ENCODE data around the gene SLAMF1. TPM values are rescaled to one million over a fixed set of nuclear protein-coding genes. Genes with fewer than 3 reads are reported as not detected.
A peak's percentile ranks its signal among the peaks of the same experiment; 100 is the strongest.

The SLAMF1 gene
- total and polyA plus RNA-seq, 8 donors = 0.09 to 2.5 (median 0.18) TPM; not detected in 1

DNA sequence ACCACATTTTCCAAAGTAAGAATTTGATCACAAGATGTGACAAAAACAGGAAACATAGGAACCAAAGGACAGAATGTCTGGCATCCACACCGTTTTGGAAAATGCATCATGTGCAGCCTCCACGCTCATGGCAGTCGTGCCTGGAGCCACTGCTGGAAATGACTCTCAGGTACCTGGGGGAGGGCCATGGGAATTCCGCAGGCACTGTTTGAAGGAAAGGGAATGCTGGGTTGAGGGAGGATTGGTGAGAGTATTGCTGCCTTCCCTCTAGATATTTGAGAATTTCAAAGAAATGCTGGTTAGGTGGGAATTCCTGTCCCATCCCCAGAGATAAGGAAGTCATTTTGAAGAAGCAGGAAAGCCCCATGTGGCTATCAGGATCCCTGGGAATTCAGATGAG lies 10.8 kb downstream of the SLAMF1 start:
- TF ChIP-seq, protein P1, sequence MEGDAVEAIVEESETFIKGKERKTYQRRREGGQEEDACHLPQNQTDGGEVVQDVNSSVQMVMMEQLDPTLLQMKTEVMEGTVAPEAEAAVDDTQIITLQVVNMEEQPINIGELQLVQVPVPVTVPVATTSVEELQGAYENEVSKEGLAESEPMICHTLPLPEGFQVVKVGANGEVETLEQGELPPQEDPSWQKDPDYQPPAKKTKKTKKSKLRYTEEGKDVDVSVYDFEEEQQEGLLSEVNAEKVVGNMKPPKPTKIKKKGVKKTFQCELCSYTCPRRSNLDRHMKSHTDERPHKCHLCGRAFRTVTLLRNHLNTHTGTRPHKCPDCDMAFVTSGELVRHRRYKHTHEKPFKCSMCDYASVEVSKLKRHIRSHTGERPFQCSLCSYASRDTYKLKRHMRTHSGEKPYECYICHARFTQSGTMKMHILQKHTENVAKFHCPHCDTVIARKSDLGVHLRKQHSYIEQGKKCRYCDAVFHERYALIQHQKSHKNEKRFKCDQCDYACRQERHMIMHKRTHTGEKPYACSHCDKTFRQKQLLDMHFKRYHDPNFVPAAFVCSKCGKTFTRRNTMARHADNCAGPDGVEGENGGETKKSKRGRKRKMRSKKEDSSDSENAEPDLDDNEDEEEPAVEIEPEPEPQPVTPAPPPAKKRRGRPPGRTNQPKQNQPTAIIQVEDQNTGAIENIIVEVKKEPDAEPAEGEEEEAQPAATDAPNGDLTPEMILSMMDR (IDR thresholded peaks at IDR 0.05) = no peak
- ATAC-seq = no peak
- peaks cover 0 to 20% of the 10 kb centered on the region in 2 donors for H3K4me1 ChIP-seq
- H3K36me3 ChIP-seq = no peaks in the 10 kb centered on the region
- H3K27ac ChIP-seq = no peak overlapping the region
- H3K27me3 ChIP-seq = no peaks in the 10 kb centered on the region
- intact Hi-C loops (cut with DNase I) = no loop called here
- no peak for DNase-seq
- H3K9me3 ChIP-seq = no peaks in the 10 kb centered on the region
- no peak overlapping the region for H3K4me3 ChIP-seq

- Histone ChIP-seq H3K27me3 (no peaks in the 10 kb centered on the region), H3K4me1 (peaks cover 4 to 22% of the 10 kb centered on the region in 2 donors), H3K4me3 (no peak overlapping the region), H3K27ac (no peak overlapping the region), H3K9me3 (no peaks in the 10 kb centered on the region), H3K36me3 (no peaks in the 10 kb centered on the region)
- TF ChIP-seq, protein P1 (IDR thresholded peaks at IDR 0.05) = no peak
- intact Hi-C loops (cut with DNase I) = no loop called here
- DNase-seq (no peak), ATAC-seq (no peak)
These were observed 12.0 kb downstream of the SLAMF1 start for GRCh38 chr1:160634543-160635491.

GRCh38 chr1:160633330-160633903 lies 13.4 kb downstream of the SLAMF1 start:
- ATAC-seq (peak; percentile 26), DNase-seq (no peak)
- intact Hi-C loops (cut with DNase I) = no loop called here

DNA sequence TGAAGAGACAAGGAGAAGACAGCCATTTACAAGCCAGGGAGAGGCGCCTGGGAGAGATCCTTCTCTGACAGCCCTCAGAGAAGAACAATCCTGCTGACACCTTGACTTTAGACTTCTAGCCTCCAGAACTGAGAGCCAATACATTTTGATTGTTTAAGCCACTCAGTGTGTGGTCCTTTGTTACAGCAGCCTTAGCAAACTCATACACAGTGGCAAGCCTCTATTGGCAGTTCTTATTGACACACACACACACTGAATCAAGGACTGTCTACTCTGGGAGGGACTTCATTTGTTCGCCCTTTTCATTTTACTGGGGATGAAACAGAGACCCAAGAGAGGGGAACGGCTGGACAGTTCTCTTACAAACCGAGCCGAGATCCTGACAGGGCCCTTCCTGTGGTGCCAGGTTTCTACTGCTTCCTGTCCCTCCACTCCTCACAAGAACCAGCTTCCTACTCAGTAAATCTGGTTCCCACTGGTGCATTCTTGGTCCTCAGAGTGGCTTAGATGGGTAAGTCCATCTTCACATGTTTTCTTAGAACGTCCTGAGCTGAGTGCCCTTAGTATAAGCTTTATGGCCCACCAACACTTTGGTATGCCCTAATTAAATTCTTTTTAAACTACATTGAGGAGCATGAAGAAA lies 14.7 kb downstream of the SLAMF1 start:
- ATAC-seq (no peak), DNase-seq (no peak)
- Histone ChIP-seq H3K9me3 (no peaks in the 10 kb centered on the region), H3K36me3 (no peaks in the 10 kb centered on the region), H3K27me3 (no peaks in the 10 kb centered on the region), H3K4me3 (no peak overlapping the region), H3K27ac (peak overlapping the region in 1 of 2 donors; percentile 0), H3K4me1 (peaks cover 4 to 37% of the 10 kb centered on the region in 2 donors)
- TF ChIP-seq, protein P1 (IDR thresholded peaks at IDR 0.05) = no peak
- intact Hi-C loops (cut with DNase I) = no loop called here

More at GRCh38 chr1:160633330-160633903, 13.4 kb downstream of the SLAMF1 start:
- H3K4me1 ChIP-seq = peaks cover 4 to 31% of the 10 kb centered on the region in 2 donors
- no peaks in the 10 kb centered on the region for H3K9me3 ChIP-seq
- no peaks in the 10 kb centered on the region for H3K36me3 ChIP-seq
- H3K27ac ChIP-seq = no peak overlapping the region
- TF ChIP-seq, protein P1 (IDR thresholded peaks at IDR 0.05) = no peak
- no peak overlapping the region for H3K4me3 ChIP-seq
- no peaks in the 10 kb centered on the region for H3K27me3 ChIP-seq

All from left lung (tissue), 10 donors.